HG03095 (cell line): Measurements from ENCODE around the gene ZNF768.
"Not testable (repeated sequence)": the region's sequence is repeated elsewhere in the genome, so short reads cannot be mapped to it uniquely, and the experiment has no call there.

Experiments
- ATAC-seq: cut with Tn5 transposase; IDR thresholded peaks from one replicate; pipeline ENCODE4 v1.9.1; 2021; ENCODE audit warnings: moderate library complexity; ENCODE audit not compliant: unreplicated experiment

Gene ZNF768

DNA sequence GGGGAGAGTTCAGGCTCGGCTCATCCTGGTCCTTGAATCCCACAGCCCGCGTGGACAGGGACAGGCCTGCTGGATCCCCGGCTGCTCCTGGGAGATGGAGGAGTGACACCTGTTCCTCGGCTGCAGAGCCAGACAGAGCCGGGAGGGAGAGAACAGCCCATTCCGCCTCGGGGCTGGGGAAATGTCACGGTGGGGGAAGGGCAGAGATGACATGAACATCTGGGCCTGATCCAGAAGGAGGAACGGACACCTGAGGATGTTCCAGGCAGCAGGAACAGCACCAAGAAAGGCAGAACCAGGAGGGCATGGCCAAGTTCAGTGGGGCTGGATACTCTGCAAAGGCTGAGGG, 29.7 kb upstream of the ZNF768 start:
- ATAC-seq: no peak

DNA sequence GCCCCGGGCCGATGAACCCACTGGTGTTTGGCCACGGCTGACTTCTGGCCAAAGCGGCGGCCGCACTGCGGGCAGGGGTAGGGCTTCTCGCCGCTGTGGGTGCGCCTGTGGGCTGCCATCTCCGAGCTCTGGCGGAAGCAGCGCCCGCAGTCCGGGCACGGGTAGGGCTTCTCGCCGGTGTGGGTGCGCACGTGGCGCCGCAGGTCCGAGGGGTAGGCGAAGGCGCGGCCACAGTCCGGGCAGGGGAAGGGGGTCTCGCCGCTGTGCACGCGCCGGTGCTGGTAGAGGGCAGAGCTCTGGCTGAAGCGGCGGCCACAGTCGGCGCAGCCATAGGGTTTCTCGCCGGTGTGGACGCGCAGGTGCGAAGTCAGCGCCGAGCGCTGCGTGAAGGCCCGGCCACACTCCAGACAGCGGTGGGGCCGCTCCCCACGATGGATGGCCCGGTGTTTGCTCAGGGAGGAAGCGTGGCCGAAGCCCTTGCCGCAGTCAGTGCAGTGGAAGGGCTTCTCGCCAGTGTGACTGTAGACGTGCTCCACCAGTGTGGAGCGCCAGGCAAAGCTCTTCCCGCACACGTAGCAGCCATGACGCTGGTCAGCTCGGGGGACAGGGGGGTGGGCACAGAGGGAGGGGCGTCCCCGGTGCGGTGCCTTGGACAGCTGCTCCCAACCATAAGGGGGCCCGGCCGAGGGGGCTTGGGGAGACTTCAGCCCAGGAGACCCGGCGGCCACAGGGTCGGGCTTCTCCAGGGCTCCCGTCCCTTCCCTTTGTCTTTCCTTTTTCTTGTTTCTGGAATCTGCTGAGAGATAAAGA, 29.2 kb upstream of the ZNF768 start:
- ATAC-seq: no peak

DNA sequence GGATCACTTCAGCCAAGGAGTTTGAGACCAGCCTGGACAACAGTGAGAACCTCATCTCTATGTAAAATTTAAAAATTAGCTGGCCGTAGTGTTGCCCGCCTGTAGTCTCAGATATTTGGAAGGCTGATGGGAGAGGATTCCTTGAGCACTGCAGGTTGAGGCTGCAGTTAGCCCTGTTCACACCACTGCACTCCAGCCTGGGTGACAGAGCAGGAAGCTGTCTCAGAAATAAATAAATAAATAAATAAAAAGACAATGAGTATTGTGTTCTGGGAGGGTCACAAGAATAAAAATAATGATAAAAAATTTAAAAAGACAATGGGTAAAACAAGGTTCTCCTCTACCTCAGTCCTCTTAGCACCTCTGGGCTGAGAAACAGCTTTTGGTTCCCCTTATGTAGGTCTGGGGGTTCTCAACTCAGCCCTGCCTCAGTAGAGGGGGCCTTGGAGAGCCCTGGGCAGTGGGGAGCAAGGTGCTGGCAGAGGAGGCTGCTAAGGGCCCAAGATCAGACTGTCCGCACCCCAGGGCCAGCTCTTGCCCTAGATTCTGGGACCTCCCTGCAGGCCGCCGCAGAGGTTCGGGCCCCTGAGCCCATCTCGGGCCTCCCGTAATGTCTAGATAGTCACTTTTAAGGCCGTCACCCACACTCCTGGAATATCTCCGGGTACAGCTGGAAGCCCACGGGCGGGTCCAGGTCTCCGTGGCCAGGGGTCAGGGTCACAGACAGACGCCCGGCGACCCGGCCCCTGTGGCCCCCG, 28.4 kb upstream of the ZNF768 start:
- no peak for ATAC-seq

DNA sequence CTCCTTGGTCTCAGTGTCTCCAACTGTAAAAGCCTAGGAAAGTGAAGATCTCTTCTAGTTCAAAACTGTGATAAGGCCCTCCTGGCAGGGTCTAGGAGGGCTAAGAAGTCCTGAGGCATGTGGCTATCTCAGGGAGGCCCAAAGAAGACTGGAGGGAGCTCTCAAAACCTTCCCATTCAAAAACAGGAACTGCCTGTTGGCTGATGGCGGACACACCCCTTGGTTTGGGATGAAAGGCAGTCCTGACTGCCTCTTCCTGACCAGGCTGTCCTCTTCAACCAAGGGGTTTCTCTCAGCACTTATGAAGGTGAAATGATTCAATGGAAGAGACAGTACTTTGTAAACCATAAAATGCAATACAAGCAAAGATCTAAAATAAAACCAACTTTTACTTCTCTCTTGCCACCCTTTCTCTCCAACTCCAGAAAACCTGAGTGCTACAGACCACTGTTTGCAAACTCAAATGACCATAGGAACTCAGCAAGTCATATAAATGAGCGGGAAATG, 27.1 kb upstream of the ZNF768 start:
- ATAC-seq: no peak

DNA sequence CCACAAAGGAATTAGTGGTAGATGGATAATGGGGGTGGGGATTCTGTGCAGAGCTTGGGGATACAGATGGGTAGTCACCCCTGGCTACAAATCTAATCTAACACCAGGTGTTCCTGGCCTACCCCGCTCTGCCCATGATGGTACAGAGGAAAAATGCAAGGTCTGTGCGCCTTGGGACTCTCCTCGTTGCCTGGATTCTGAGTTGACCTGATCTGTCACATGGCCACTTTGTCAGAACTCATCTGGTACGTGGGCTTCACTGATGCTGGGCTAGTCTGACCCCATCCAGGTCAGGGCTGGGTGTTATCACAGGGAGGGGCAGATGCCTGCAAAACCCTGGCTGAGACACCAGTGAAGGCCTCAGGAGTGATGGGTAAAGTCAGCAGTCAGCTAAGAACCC, 26.6 kb upstream of the ZNF768 start:
- ATAC-seq: no peak

DNA sequence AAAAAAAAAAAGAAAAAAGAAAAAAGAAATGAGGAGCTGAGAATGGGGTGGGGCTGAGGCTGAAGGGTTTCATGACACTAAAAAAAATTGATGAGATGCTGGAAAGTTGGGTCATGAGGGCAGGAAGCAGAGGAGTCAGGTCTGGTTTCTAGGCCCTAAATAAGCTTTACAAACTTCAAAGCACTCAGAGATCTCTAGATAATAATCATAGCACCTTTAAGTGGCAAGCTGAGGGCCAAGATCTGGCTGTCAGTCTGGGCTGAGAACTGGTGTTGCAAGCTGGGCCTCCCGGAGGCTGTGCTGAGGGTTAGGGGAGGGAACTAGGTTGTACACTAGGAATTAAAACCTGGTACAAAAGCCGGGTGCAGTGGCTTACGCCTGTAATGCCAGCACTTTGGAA, 25.4 kb upstream of the ZNF768 start:
- ATAC-seq: no peak

DNA sequence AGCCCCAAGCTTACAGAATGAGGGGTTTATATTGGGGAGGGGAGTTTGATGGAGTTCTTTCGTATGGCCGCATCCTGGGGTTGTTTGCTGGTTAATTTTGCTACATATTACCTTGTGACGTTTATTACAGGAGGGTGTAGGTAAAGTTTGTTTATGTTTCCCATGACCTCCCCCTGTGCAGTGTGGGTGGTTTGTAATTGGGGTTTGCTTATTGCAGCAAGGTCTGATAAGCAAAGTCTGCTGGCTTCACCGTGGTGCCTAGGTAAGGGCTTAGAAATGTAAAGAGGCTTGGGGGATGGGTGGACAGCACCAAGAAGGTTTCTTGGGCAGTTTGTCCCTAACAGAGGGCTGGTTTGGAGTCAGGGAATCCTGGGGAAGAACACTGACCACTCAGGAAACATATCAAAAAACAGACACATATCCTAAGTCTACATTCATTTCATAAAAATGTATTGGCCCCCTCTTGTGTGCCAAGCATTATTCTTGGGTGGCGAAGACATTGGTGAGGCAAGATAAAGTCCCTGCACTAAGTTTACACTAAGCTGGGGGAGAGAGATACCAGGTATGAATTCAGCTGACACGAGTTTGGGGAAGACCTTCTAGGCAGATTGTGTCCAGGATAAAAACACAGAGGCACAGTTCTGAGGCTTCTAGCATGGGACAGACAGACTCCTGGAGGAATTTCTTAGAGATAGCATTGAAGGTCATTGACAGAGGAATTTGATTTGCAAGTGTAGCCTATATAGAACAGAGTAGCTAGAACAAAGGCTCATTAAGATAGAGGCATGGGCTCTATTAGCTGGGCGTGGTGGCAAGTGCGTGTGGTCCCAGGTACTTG, 22.3 kb upstream of the ZNF768 start:
- no peak for ATAC-seq

DNA sequence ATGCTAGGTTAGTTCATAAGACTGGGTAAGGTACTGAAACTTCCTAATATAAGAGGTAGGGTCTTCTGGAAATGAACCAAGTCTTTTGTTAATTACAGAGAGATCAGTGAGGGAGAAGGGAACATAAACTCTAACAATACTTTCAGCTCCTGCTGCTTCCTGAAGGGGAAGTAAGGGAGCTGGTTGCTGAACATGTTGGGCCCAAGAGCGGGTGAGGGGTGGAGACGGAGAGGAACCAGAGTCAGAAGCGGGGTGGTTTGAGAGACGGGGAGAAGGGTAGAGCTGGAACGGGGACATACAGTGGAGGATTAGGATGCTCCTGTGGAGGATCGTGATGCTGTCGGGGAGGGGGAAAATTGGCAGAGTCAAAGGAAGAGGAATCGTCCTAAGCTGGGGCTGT, 19.7 kb upstream of the ZNF768 start:
- ATAC-seq: no peak

DNA sequence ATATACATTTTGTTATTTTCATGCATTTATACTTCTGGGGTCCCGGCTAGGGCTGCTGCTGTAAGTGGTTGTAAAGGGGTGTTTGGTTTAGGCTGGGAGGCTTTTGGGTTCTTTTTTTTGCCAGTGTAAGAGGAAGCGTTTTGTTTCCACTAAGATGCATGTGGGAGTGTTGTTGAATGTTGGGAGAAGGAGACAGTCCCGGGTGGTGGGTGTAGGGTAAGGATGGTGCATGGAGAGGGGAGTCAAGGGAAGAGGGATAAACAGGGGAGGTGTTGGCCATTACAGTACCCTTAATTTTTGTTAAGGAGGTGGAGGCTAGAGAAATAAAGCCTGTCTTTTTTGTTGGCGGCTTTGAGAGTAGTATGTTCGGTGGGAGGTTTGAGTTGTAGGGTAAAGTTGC, 16.7 kb upstream of the ZNF768 start:
- no peak for ATAC-seq

DNA sequence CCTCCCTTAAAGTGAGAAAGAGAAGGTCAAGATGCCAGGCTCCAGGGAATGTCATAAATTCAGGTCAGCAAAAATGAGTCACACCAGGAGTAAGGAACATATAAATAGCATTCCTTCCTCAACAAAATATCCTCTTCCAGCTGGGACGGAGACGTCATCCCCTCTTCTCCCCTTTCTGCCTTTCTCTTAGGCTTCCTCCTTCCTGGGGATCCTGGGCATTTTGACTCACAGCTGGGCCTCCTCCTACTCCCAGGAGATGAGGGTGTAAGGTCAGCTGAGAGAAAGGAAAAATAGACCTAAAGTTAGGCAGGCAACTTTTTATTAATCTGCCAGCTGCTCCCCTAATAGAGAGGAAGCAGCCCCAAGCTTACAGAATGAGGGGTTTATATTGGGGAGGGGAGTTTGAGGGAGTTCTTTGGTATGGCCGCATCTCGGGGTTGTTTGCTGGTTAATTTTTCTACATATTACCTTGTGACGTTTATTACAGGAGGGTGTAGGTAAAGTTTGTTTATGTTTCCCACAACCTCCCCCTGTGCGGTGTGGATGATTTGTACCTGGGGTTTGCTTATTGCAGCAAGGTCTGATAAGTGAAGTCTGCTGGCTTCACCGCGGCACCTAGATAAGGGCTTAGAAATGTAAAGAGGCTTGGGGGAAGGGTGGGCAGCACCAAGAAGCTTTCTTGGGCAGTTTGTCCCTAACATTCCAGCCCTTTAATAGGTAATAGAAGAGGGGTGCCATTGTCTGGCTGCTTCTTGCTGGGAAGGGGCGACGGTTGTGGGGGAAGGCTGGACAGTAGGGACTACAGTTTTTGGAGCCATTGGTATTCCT, 15.3 kb upstream of the ZNF768 start:
- no peak for ATAC-seq

DNA sequence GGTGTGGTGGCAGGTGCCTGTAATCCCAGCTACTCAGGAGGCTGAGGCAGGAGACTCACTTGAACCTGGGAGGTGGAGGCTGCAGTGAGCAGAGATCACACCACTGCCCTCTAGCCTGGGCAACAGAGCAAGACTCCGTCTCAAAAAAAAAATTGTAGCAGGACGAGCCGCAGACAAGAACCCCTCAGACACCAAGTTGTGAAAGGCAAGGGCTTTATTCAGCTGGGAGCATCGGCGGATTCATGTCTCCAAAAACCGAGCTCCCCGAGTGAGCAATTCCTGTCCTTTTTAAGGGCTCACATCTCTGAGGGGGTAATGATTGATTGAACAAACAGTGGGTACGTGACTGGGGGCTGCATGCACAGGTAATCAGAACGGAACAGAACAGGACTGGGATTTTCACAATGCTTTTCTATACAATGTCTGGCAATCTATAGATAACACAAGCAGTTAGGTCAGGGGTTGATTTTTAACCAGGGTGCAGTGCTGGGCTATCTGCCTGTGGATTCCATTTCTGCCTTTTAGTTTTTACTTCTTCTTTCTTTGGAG, 14.6 kb upstream of the ZNF768 start:
- ATAC-seq: not testable (repeated sequence)

DNA sequence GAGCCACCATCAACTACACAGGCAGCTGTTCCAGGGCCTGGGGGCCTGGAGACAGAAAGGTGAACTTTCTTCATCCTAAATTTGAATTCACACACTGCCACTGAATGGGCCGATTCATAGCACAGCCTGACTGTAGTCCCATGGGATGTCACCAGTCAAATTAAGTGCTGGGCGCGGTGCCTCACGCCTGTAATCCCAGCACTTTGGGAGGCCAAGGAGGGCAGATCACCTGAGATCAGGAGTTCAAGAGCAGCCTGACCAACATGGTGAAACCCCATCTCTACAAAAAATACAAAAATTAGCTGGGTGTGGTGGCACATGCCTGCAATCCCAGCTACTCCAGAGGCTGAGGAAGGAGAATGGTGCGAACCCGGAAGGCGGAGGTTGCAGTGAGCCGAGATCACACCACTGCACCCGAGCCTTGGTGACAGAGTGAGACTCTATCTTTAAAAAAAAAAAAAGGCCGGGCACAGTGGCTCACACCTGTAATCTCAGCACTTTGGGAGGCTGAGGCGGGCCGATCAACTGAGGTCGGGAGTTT, 13.7 kb upstream of the ZNF768 start:
- not testable (repeated sequence) for ATAC-seq

DNA sequence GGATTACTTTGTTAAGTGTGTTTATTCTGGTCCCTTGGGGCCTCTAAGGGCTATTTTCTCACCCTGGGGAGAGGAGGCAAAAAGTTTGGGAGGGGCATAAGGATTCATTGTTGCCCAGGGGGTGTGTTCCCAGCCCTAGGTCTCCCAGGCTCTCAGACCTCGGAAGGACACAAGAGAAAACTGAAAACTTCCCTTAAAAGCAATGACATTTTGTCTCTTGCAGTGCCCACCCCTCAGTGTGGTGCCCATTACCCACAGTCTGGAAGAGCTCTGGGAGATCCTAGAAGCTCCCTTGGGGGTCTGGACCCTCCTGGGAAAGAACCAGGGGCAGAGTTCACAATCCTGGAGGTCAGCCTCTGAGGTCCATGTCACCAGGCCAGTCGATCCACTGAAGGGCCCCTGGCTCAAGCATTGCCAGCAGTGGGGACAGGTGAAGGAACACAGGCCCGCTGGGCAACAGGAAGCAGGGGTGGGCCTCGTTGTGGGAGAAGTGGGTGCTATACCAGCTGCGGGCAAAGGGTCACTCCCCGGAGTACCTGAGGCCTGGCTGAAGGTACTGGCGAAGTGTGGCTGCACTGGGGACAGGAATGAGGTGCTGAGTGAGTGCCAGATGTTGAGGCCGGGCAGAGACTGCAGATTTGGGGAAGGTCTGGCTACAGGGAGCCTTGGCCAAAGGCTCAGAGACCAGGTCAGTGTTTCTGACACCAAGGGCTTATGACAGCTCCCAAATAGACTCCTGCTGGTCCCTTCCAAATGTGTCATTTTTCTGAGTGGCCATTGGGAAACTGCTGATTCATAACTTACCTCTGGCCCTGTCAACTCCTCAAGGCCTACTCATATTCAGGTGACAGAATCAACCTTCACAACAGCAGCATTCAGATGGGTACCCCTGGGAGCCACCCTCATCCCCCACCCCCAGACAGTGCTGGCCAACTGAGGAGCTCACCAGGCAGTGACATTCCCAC, 12.9 kb upstream of the ZNF768 start:
- no peak for ATAC-seq

DNA sequence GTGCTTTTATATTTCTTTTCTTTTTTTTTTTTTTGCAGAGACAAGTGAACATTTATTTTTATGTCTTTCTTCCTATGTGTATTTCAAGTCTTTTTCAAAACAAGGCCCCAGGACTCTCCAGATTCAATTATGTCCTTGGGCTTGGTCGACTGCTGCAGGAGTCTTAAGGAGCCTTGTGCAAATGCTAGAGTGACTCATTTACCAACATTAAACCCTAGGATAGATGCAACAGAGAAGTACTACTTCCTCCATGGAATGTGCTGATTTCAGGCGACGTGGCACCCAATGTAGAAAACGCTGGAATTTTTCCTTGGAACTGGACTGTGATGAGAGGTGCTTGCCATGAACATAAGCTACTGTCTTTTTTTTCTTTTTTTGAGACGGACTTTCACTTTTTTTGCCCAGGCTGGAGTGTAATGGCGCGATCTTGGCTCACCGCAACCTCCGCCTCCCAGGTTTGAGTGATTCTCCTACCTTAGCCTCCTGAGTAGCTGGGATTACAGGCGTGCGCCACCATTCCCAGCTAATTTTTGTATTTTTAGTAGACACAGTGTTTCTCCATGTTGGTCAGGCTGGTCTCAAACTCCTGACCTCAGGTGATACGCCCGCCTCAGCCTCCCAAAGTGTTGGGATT, 10.1 kb upstream of the ZNF768 start:
- not testable (repeated sequence) for ATAC-seq

DNA sequence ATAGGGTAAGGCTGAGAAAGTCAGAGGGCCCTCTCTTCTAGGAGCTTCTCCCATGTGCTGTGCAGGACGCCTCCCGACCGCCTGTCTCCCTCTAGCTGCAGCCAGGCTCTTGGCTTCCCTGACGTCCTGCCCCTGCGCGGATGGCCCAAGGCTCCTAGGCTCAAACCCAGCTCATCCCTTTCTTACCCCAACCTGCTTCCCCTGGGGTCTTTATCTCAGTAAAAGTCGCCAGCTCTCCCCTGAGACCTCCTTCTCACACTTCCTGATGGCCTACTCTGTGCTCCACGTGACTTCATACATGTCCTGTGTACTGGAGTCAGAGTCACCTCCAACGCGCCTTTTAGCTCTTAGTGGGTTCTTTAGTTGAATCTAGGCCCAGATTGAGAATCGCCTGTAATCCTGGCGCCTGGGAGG, 9.4 kb upstream of the ZNF768 start:
- peak; percentile 43 for ATAC-seq

DNA sequence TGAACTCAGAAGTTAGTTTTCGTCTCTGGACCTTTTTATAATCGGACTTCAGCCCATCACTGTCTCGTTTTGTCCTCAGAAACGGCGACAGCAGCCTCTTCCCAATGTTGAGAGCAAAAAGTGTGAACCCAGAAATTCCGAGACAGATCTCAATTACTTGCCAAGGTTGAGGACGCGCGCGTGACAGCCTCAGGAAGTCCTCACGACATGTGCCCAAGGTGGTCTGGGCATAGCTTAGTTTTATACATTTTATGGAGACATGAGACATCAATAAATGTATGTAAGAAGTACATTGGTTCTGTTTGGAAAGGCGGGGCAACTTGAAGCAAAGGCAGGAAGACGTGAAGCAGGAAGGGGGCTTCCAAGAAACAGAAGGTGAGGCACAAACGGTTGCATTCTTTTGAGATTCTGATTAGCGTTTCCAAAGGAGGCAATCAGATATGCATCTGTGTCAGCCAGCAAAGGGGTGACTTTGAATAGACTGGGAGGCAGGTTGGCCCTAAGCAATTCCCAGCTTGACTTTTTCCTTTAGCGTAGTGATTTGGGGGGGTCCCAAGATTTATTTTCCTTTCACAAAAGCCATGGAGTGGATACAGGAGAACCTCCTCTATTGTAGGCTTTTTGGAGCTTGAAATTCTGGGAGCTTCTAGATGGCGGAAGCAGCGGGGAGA, 8.9 kb upstream of the ZNF768 start:
- ATAC-seq: no peak

DNA sequence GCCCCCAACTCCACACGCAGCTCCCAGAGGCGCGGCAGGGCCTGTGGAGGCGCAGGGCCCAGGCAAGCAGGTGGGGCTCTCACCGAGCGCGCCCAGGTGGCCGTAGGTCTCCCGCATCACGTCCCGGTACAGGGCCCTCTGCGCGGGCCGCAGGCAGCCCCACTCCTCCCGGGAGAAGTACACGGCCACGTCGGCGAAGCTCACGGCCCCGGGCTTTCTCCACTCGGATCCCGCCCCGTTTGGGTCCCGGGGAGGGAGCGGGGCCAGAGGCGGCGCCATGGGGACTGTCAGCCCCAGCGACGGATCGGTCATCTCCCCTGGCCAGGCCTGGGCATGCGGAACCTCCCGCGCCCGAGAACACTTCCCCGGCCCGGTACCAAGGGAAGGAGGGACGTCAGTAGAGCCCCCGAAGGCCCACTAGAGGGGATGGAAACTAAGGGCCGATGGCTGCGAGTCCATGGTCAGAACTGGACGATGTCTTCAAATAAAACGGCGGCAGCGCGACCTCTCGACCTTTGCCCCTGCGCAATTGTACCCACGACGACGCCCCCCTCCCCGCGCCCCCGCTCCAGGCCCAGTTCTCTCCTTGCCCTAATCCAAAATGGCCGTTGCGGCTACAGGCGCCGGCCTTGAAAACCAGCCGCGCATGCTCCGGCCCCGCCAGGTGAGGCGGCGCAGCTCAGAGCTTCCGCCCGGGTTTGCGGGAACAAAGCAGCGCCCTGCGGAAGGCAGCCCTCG, 8.2 kb upstream of the ZNF768 start, which contains the start of gene ZNF747:
Gene ZNF747 (minus strand): TSS at position 491 of the 738 bp plus-strand sequence. CDS start 179 bp downstream, at position 312.
- ATAC-seq: peak; percentile 46
